Tibial nerve (tissue), 3 donors: ENCODE results near the gene C3orf18.
A peak's percentile ranks its signal among the peaks of the same experiment; 100 is the strongest.

Source experiments
- POLR2A ChIP-seq, 2 donors: fragments of 450-650 bp; IDR thresholded peaks; one replicate each; pipeline ENCODE4 v1.6.1; 2017; ENCODE audit warnings: antibody characterized with exemption in 2 of 2, mild to moderate bottlenecking in 2 of 2, moderate library complexity in 2 of 2
- TF ChIP-seq, protein P1 (sequence below), 5 experiments: fragments of 200-600 bp in 3 of 5; fragments of 450-650 bp in 2 of 5; sonication (generic) in 3 of 5; IDR thresholded peaks; one replicate each; pipeline ENCODE4 v1.5.1; 2016 to 2019; ENCODE audit warnings: antibody characterized with exemption in 5 of 5, mild to moderate bottlenecking in 3 of 5, moderate library complexity in 2 of 5

DNA sequence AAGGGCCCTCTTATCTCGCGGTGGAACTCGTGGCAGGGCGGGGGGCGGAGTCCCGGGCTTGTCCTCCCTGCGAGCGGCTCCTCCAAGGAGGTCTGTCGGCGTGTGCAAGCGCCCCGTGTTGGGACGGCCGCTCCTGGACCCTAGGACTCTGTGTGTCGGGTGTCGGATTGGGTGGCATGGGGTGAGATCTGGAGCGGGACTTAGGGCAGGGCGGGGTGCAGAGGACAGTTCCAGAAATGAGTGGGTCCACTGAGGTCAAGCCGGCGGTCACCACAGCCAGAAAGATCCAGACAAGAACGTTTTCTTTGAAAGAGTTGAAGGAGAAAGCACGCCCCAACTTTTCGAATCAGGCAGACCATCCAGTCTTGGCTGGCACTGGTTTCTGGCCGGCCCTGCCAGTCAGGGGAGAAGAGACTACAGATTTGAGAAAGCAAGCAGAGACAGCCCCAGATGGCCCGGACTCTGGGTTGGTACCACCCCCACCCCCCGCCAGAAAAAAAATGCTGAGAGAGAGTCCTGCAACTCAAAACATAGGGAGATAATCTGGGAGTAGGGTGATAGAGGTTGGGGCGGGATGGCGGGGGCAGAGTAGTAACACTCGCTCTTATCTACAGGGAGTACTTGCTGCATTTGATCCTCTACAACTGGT, 44.8 kb upstream of the C3orf18 start:
- TF ChIP-seq POLR2A (IDR thresholded peaks at IDR 0.05), result peak in 1 of 2 donors; percentile 27
- TF ChIP-seq, protein P1, sequence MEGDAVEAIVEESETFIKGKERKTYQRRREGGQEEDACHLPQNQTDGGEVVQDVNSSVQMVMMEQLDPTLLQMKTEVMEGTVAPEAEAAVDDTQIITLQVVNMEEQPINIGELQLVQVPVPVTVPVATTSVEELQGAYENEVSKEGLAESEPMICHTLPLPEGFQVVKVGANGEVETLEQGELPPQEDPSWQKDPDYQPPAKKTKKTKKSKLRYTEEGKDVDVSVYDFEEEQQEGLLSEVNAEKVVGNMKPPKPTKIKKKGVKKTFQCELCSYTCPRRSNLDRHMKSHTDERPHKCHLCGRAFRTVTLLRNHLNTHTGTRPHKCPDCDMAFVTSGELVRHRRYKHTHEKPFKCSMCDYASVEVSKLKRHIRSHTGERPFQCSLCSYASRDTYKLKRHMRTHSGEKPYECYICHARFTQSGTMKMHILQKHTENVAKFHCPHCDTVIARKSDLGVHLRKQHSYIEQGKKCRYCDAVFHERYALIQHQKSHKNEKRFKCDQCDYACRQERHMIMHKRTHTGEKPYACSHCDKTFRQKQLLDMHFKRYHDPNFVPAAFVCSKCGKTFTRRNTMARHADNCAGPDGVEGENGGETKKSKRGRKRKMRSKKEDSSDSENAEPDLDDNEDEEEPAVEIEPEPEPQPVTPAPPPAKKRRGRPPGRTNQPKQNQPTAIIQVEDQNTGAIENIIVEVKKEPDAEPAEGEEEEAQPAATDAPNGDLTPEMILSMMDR (IDR thresholded peaks at IDR 0.05), result peak in 1 of 5 experiments; percentile 5
